SJCRH30 (cell line): ENCODE data around the gene WHAMM. TPM values are rescaled to one million over a fixed set of nuclear protein-coding genes. Genes with fewer than 3 reads are reported as not detected.
"Not testable (repeated sequence)": the region's sequence is repeated elsewhere in the genome, so short reads cannot be mapped to it uniquely, and the experiment has no call there.

Source experiments
- DNase-seq, 2 experiments: peaks; one replicate each; pipeline ENCODE4 v3.0.0-alpha.2; 2015 to 2020
- H3K27ac ChIP-seq: fragments of 250-450 bp; sonication (Bioruptor Pico); 2 replicates; pipeline ENCODE4 v1.5.1; 2020; ENCODE audit warnings: mild to moderate bottlenecking, moderate library complexity
- H3K27me3 ChIP-seq: fragments of 250-450 bp; sonication (Bioruptor Pico); 2 replicates; pipeline ENCODE4 v1.5.1; 2020; ENCODE audit warnings: mild to moderate bottlenecking, moderate library complexity
- H3K36me3 ChIP-seq: fragments of 250-450 bp; sonication (Bioruptor Pico); 2 replicates; pipeline ENCODE4 v1.5.1; 2020; ENCODE audit warnings: mild to moderate bottlenecking, moderate library complexity
- H3K4me1 ChIP-seq: fragments of 250-450 bp; sonication (Bioruptor Pico); 2 replicates; pipeline ENCODE4 v1.5.1; 2020; ENCODE audit warnings: mild to moderate bottlenecking, moderate library complexity
- H3K4me3 ChIP-seq: fragments of 250-450 bp; sonication (Bioruptor Pico); 2 replicates; pipeline ENCODE4 v1.5.1; 2020; ENCODE audit warnings: mild to moderate bottlenecking, moderate library complexity
- H3K9me3 ChIP-seq: fragments of 250-450 bp; sonication (Bioruptor Pico); replicated peaks from 2 replicates; pipeline ENCODE4 v1.5.1; 2020; ENCODE audit warnings: mild to moderate bottlenecking, moderate library complexity
- total RNA-seq: library from RNA; depleted of rRNA; stranded (reverse); fragments of >200 nt; shearing (Covaris generic); gene quantifications from 2 replicates; pipeline ENCODE4 v1.2.3, GENCODE V29; 2014

WHAMM gene
- total RNA-seq, 1 experiment from 2014 or later = 5.2 TPM

GRCh38 chr15:82812994-82813393, 3.6 kb downstream of the WHAMM start:
- Histone ChIP-seq H3K27me3 (no peaks in the 10 kb centered on the region), H3K36me3 (peaks cover 7% of the 10 kb centered on the region; the same call in 1 of the 2 replicates), H3K27ac (no peak overlapping the region), H3K4me3 (no peak overlapping the region), H3K4me1 (no peaks in the 10 kb centered on the region), H3K9me3 (no peaks in the 10 kb centered on the region)
- no peak for DNase-seq

- Histone ChIP-seq H3K27ac (no peak overlapping the region), H3K4me3 (no peak overlapping the region), H3K4me1 (no peaks in the 10 kb centered on the region), H3K36me3 (peaks cover 30% of the 10 kb centered on the region), H3K27me3 (no peaks in the 10 kb centered on the region), H3K9me3 (no peaks in the 10 kb centered on the region)
- DNase-seq = no peak
Observed at GRCh38 chr15:82820128-82820527, 10.7 kb downstream of the WHAMM start.

GRCh38 chr15:82821396-82821795, 12.0 kb downstream of the WHAMM start:
- not testable (repeated sequence) for H3K27me3 ChIP-seq, DNase-seq, H3K4me1 ChIP-seq, H3K4me3 ChIP-seq, H3K9me3 ChIP-seq, H3K27ac ChIP-seq
- H3K36me3 ChIP-seq = peaks cover 35% of the 10 kb centered on the region

- H3K36me3 ChIP-seq = peaks cover 37% of the 10 kb centered on the region
- H3K27me3 ChIP-seq, H3K4me3 ChIP-seq, DNase-seq, H3K27ac ChIP-seq, H3K4me1 ChIP-seq, H3K9me3 ChIP-seq: not testable (repeated sequence)
Observed at GRCh38 chr15:82821851-82822250, 12.4 kb downstream of the WHAMM start.

DNA sequence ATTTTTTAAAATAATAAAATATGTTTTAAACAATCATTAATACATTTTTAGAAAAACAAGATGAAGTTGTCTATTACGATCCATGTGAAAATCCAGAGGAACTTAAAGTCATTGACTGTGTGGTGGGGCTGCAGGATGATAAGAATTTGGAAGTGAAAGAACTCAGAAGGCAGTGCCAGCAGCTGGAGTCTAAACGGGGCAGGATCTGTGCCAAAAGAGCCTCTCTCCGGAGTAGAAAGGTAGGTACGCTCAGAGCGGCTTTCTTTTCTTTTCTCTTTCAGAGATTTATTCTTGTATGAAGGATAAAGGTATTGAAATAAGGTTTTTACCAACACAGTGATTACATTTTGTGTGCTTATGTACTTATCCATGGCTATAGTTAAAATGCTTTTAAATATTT, 13.6 kb downstream of the WHAMM start:
- Histone ChIP-seq H3K27me3 (no peaks in the 10 kb centered on the region), H3K36me3 (peaks cover 36% of the 10 kb centered on the region), H3K27ac (no peak overlapping the region), H3K4me3 (no peak overlapping the region), H3K9me3 (no peaks in the 10 kb centered on the region), H3K4me1 (no peaks in the 10 kb centered on the region)
- no peak for DNase-seq

DNA sequence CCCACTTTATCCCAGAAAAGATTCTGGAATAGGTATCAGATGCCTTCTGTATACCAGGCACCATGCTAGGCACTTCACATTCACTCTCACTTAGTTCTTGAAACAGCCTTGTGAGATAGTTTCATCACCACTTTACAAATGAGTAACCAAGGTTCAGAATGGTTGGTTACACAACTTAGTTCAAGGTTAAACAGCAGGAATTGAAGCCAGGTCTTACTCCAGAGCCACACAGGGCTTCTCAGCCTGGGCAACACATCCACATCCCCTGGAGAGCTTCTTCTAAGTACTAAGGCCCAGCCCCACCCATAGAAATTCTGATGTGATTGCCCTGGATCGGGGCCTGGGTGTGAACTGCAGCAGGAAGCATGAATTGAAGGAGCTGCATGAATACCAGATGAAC, 18.6 kb downstream of the WHAMM start:
- H3K4me1 ChIP-seq = peaks cover 14% of the 10 kb centered on the region
- H3K36me3 ChIP-seq = peaks cover 35% of the 10 kb centered on the region
- H3K4me3 ChIP-seq = no peak overlapping the region
- H3K27me3 ChIP-seq = no peaks in the 10 kb centered on the region
- DNase-seq = no peak
- no peak overlapping the region for H3K27ac ChIP-seq
- H3K9me3 ChIP-seq = no peaks in the 10 kb centered on the region

- Histone ChIP-seq H3K27ac (no peak overlapping the region), H3K4me1 (peaks cover 16% of the 10 kb centered on the region), H3K27me3 (no peaks in the 10 kb centered on the region), H3K9me3 (no peaks in the 10 kb centered on the region), H3K36me3 (peaks cover 40% of the 10 kb centered on the region), H3K4me3 (no peak overlapping the region)
- DNase-seq = no peak
Observed at GRCh38 chr15:82829234-82829633, 19.8 kb downstream of the WHAMM start.

DNA sequence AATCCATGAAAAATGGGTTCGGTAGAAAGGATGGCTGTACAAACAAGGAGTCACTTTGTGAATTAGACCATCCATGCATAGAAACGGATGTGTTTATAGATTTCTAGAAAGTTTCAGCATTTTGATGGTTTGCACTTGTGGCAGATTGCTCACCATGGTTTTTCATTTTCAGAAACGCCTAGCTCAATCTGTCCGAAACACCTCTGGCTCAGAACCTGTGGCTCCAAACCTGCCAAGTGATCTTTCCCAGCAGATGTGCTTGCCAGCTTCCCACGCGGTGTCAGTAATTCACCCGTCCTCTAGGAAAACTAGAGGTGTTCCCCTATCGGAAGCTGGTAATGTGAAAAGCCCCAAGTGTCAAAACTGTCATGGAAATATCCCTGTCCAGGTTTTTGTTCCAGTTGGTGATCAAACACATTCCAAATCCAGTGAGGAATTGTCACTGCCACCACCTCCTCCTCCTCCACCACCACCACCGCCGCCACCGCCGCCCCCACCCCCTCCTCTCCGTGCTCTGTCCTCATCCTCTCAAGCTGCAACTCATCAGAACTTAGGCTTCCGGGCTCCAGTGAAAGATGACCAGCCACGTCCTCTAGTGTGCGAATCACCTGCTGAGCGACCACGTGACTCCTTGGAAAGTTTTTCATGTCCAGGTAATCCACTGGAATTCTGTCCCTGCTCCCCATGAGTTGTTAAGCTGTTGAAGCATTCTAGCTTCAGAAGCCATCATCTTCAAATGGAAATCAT, 21.2 kb downstream of the WHAMM start:
- H3K36me3 ChIP-seq = peaks cover 35% of the 10 kb centered on the region
- DNase-seq = no peak
- no peak overlapping the region for H3K4me3 ChIP-seq
- H3K4me1 ChIP-seq = peaks cover 16% of the 10 kb centered on the region
- no peaks in the 10 kb centered on the region for H3K27me3 ChIP-seq
- no peaks in the 10 kb centered on the region for H3K9me3 ChIP-seq
- no peak overlapping the region for H3K27ac ChIP-seq

DNA sequence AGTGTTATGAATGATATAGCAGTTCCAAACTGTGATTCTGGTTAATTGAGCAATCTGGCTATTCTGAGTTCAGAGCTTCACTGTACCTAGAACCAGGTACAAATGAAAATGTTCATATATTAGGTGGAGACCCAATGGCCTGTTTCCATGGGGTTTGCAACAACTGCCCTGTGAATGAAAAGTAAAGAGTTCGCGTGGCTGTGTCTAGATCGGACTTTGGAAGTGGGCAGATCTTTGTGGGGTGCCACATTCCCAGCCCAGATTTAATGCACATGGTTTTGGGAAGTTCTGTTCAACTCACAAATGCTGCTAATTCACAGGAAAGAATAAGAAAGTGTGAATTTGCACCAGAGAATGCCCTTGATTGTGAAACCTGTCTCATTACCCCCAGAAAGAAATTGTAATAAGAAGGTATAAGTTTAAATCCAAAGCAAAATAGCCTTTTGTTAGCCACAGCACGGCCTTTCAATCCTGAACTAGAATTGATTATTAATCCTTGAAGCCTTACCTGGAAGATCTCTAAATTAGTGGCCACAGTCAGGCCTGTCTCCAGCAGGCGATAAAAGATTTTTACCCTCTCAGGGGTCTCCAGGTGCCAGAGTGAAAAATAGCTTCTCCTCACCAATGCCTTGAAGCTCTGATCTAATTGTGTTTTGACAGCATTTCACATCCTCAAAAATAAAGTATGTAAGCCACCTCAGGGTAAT, 22.6 kb downstream of the WHAMM start:
- DNase-seq = no peak
- peak overlapping the region; percentile 80 for H3K27ac ChIP-seq
- no peaks in the 10 kb centered on the region for H3K27me3 ChIP-seq
- peaks cover 16% of the 10 kb centered on the region for H3K4me1 ChIP-seq
- no peaks in the 10 kb centered on the region for H3K9me3 ChIP-seq
- no peak overlapping the region for H3K4me3 ChIP-seq
- peaks cover 30% of the 10 kb centered on the region for H3K36me3 ChIP-seq

- no peaks in the 10 kb centered on the region for H3K27me3 ChIP-seq
- H3K36me3 ChIP-seq = peaks cover 27% of the 10 kb centered on the region
- H3K4me3 ChIP-seq = no peak overlapping the region
- peak overlapping the region; percentile 80 for H3K27ac ChIP-seq
- peak; percentile 21 to 58 for DNase-seq
- no peaks in the 10 kb centered on the region for H3K9me3 ChIP-seq
- peaks cover 16% of the 10 kb centered on the region for H3K4me1 ChIP-seq
Observed at GRCh38 chr15:82832601-82833361, 23.4 kb downstream of the WHAMM start.

GRCh38 chr15:82833362-82833682, 23.9 kb downstream of the WHAMM start:
- DNase-seq = no peak
- Histone ChIP-seq H3K9me3 (no peaks in the 10 kb centered on the region), H3K4me1 (peaks cover 16% of the 10 kb centered on the region), H3K27me3 (no peaks in the 10 kb centered on the region), H3K27ac (peak overlapping the region; percentile 80), H3K4me3 (no peak overlapping the region), H3K36me3 (peaks cover 24% of the 10 kb centered on the region)

DNA sequence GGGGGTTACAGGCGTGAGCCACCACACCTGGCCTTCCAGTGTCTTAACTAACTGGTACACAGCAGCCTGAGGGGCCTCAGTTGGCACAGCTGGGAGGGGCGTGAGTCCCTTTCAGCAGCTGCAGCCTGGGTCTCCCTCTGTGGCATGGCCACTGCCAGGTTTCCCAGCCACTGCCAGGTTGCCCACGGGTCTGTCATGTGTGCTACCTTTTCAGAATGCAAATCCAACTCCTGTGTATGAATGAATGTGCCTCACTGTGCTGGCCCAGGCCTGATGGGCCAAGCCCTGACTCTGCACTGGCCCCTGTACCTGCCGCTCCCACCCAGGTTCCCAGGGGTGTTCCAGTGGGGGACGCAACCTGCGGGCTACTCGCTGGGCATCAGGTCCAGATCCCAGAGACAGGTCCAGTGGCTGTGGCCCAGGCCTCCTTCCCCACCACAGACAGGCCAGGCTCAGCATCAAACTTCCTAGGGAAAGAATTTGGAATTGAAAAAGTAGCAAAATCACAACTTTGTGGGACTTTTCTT, 26.0 kb downstream of the WHAMM start:
- H3K36me3 ChIP-seq = peaks cover 21% of the 10 kb centered on the region
- DNase-seq = no peak

GRCh38 chr15:82838096-82838735, 28.8 kb downstream of the WHAMM start:
- H3K27ac ChIP-seq = no peak overlapping the region
- H3K27me3 ChIP-seq = no peaks in the 10 kb centered on the region
- no peaks in the 10 kb centered on the region for H3K9me3 ChIP-seq
- no peak for DNase-seq
- H3K36me3 ChIP-seq = peaks cover 9% of the 10 kb centered on the region
- peaks cover under 1% of the 10 kb centered on the region; the same call in 1 of the 2 replicates for H3K4me1 ChIP-seq
- H3K4me3 ChIP-seq = no peak overlapping the region

More for the DNA sequence above, 26.0 kb downstream of the WHAMM start:
- Histone ChIP-seq H3K27ac (no peak overlapping the region), H3K27me3 (no peaks in the 10 kb centered on the region), H3K9me3 (no peaks in the 10 kb centered on the region), H3K4me1 (peaks cover 16% of the 10 kb centered on the region), H3K4me3 (no peak overlapping the region)

- Histone ChIP-seq H3K4me3 (no peak overlapping the region), H3K9me3 (no peaks in the 10 kb centered on the region), H3K4me1 (no peaks in the 10 kb centered on the region), H3K36me3 (peaks cover 5% of the 10 kb centered on the region), H3K27me3 (no peaks in the 10 kb centered on the region), H3K27ac (no peak overlapping the region)
- DNase-seq = no peak
Observed at GRCh38 chr15:82839136-82839535, 29.7 kb downstream of the WHAMM start.
